RWPE2 (cell line): ENCODE results near the gene AOAH.

Experiments used
- ATAC-seq: fragments of 200-7000 bp; cut with Tn5 transposase; 3 replicates; pipeline ENCODE4 v1.9.1; 2021; ENCODE audit warnings: low read depth
- DNase-seq: peaks from one replicate; pipeline ENCODE4 v3.0.0-alpha.2; 2020; ENCODE audit warnings: low spot score
- H3K27ac ChIP-seq: fragments of 450-650 bp; 2 replicates; pipeline ENCODE4 v1.5.1; 2017; ENCODE audit warnings: mild to moderate bottlenecking; ENCODE audit not compliant: poor library complexity, severe bottlenecking
- H3K27me3 ChIP-seq: fragments of 250-450 bp; sonication (Bioruptor Pico); 2 replicates; pipeline ENCODE4 v1.5.1; 2021; ENCODE audit warnings: mild to moderate bottlenecking, moderate library complexity; ENCODE audit not compliant: insufficient read depth, poor library complexity, severe bottlenecking
- H3K36me3 ChIP-seq: fragments of 250-450 bp; sonication (Bioruptor Pico); 2 replicates; pipeline ENCODE4 v1.5.1; 2020; ENCODE audit warnings: low read depth, mild to moderate bottlenecking, moderate library complexity
- H3K4me1 ChIP-seq: fragments of 250-450 bp; sonication (Bioruptor Pico); 2 replicates; pipeline ENCODE4 v1.5.1; 2021; ENCODE audit warnings: mild to moderate bottlenecking, moderate library complexity; ENCODE audit not compliant: insufficient read depth, poor library complexity, severe bottlenecking
- H3K4me3 ChIP-seq: fragments of 250-450 bp; sonication (Bioruptor Pico); 2 replicates; pipeline ENCODE4 v1.5.1; 2021; ENCODE audit warnings: mild to moderate bottlenecking, moderate library complexity; ENCODE audit not compliant: severe bottlenecking
- H3K9me3 ChIP-seq: fragments of 250-450 bp; sonication (Bioruptor Pico); 2 replicates; pipeline ENCODE4 v1.5.1; 2021; ENCODE audit warnings: mild to moderate bottlenecking, moderate library complexity; ENCODE audit not compliant: severe bottlenecking
- TF ChIP-seq, protein P1 (sequence below): fragments of 450-650 bp; IDR thresholded peaks from one replicate; pipeline ENCODE4 v1.5.1; 2017; ENCODE audit warnings: mild to moderate bottlenecking, moderate library complexity; ENCODE audit not compliant: poor library complexity, severe bottlenecking

The AOAH gene

DNA sequence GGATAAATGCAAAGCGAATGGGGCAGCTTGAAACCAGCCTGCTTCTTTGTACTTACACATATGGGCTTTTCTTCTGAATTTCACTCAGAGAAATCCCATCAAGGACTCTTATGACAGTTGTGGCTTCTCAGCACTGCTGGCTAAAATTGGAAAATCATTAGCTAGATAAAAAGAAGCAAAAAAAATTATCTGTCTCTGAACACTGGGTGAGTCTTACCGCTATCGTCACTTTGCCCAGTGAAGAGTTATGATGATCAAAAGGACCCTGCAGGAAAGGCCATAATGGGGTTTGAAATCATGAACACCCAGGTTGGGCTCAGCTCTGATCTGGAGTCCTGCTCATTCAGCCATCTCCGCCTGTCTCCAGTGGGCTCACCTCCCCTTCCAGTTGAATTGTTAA is 34.3 kb downstream of the AOAH start:
- Histone ChIP-seq H3K4me3 (no peak overlapping the region), H3K36me3 (no peaks in the 10 kb centered on the region), H3K4me1 (peaks cover 9% of the 10 kb centered on the region), H3K27me3 (peaks cover 2% of the 10 kb centered on the region), H3K9me3 (no peaks in the 10 kb centered on the region), H3K27ac (no peak overlapping the region)
- no peak for ATAC-seq
- no peak for DNase-seq
- TF ChIP-seq, protein P1, sequence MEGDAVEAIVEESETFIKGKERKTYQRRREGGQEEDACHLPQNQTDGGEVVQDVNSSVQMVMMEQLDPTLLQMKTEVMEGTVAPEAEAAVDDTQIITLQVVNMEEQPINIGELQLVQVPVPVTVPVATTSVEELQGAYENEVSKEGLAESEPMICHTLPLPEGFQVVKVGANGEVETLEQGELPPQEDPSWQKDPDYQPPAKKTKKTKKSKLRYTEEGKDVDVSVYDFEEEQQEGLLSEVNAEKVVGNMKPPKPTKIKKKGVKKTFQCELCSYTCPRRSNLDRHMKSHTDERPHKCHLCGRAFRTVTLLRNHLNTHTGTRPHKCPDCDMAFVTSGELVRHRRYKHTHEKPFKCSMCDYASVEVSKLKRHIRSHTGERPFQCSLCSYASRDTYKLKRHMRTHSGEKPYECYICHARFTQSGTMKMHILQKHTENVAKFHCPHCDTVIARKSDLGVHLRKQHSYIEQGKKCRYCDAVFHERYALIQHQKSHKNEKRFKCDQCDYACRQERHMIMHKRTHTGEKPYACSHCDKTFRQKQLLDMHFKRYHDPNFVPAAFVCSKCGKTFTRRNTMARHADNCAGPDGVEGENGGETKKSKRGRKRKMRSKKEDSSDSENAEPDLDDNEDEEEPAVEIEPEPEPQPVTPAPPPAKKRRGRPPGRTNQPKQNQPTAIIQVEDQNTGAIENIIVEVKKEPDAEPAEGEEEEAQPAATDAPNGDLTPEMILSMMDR, result no peak

- Histone ChIP-seq H3K4me3 (no peak overlapping the region), H3K27ac (peak overlapping the region; percentile 25), H3K36me3 (no peaks in the 10 kb centered on the region), H3K4me1 (peaks cover 19% of the 10 kb centered on the region), H3K9me3 (no peaks in the 10 kb centered on the region), H3K27me3 (no peaks in the 10 kb centered on the region)
- DNase-seq, result no peak
- TF ChIP-seq, protein P1, result no peak
- peak; percentile 93 for ATAC-seq
These were observed 37.8 kb downstream of the AOAH start for GRCh38 chr7:36686499-36686898.

DNA sequence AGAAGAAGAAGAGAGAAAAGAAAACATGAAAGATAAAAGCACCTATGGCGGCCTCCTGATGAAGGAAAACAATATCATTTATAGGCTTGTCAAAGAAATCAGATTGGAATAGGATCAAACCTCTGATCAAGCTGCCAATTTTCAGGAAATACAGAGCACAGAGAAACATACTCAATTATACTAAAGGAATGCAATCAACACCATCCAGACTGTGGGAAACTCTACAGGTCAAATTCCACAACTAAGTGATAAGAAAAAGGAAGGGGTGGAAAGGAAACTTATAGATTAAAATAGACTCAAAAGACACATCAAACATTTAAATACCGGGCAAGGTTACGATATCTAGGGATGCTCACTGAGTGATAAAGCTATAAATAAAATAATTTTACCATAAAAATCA is 39.3 kb downstream of the AOAH start:
- no peak overlapping the region for H3K27ac ChIP-seq
- H3K36me3 ChIP-seq, result no peaks in the 10 kb centered on the region
- H3K4me3 ChIP-seq, result no peak overlapping the region
- no peak for DNase-seq
- H3K4me1 ChIP-seq, result peaks cover 19% of the 10 kb centered on the region
- TF ChIP-seq, protein P1, result no peak
- H3K27me3 ChIP-seq, result no peaks in the 10 kb centered on the region
- no peak for ATAC-seq
- H3K9me3 ChIP-seq, result no peaks in the 10 kb centered on the region

DNA sequence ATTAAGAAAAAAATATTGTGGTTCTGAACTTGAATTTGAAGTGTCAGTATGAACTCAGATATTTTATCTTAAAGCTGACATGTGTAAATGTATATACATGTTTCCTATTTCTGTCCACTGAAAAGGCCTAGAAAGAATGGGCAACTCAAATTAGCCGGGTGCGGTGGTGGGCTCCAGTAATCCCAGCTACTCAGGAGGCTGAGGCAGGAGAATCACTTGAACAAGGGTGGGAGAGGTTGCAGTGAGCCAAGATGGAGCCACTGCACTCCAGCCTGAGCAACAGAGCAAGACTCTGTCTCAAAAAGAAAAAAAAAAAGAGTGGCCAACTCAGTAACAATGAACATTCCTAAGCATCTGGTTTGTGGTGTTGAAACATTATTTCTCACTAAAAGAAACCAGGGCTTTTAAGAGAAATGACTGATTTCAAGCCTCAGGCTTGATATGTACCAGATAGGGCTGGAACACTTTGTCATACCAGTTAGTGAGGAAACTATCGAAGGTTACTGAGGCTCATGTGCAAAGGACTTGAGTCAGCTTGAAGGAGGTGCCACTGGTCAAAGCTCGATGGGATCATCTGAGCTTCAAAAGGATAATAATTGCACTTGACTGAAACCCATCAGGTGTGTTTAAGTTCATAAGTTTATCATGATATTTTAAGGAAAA is 40.5 kb downstream of the AOAH start:
- H3K27ac ChIP-seq, result peak overlapping the region; percentile 43
- no peak overlapping the region for H3K4me3 ChIP-seq
- ATAC-seq (peak; percentile 80), DNase-seq (no peak)
- TF ChIP-seq, protein P1, result no peak
- peaks cover 19% of the 10 kb centered on the region for H3K4me1 ChIP-seq
- no peaks in the 10 kb centered on the region for H3K36me3 ChIP-seq
- no peaks in the 10 kb centered on the region for H3K9me3 ChIP-seq
- no peaks in the 10 kb centered on the region for H3K27me3 ChIP-seq

DNA sequence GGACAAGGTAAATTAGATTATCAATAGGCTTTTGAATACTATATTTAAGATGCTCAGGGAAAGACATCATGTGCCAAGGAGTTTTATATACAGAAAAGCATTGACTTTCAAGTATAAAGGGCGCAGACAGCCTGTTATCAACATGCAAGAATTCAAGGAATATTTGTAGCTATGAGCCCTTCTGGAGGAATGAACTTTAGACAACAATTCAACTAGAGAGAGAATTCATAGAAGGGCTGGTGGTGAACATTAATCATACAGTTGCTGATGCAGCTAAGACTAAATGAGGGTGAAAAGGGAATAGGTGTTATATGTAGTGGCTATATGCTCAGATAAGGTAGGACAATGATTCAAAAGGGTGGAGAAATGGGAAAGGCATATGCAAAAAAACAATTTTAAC is 41.2 kb downstream of the AOAH start:
- DNase-seq (no peak), ATAC-seq (no peak)
- no peaks in the 10 kb centered on the region for H3K27me3 ChIP-seq
- peak overlapping the region; percentile 43 for H3K27ac ChIP-seq
- H3K4me3 ChIP-seq, result no peak overlapping the region
- no peaks in the 10 kb centered on the region for H3K36me3 ChIP-seq
- peaks cover 19% of the 10 kb centered on the region for H3K4me1 ChIP-seq
- TF ChIP-seq, protein P1, result no peak
- H3K9me3 ChIP-seq, result no peaks in the 10 kb centered on the region
